GM18868 (cell line): ENCODE results near the gene HIRA.

ENCODE experiments used
- ATAC-seq: cut with Tn5 transposase; IDR thresholded peaks from one replicate; pipeline ENCODE4 v1.9.1; 2021; ENCODE audit warnings: mild to moderate bottlenecking, moderate library complexity; ENCODE audit not compliant: unreplicated experiment

Gene HIRA

DNA sequence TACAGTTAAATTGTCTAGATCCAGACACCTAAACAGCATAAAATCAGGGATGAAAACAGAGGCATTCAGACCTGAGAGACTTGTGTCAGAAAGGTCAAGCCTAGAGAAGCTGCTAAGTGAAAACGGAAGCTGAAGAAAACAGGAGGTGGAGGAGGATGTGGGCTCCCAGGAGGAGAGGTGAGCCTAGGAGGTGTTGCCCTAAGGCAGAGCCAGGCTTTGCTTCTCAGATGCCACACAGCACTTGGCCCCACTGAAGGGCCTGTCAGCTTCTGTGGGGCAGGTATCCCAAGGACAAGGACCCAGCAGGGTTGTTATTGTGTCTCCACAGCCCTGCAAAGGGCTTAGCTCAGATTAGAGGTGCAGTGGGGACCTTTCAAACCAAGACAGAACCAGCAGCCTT lies 33.0 kb upstream of the HIRA start:
- no peak for ATAC-seq

- no peak for ATAC-seq
Observed at GRCh38 chr22:19463491-19464469, 32.2 kb upstream of the HIRA start.

DNA sequence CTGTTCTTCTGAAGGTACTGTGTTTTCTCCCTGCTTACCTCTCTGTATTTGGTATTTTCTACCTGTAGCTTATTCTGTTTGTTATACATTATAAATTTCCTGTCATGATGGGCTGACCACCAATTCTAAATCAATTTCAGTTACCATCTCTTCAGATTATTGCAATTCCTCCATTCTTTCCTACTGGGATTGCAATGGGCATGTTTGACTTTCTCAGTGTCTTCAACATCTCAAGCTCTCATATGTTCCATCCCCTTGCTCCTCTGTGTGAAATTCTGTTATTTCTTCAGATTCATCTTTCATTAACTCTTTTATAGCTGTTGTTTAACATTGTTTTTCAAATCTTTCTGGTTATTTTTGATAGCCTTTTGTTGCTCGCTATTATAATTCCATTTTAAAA lies 31.5 kb upstream of the HIRA start:
- ATAC-seq = no peak

- no peak for ATAC-seq
Observed at GRCh38 chr22:19461506-19461905, 30.0 kb upstream of the HIRA start.

GRCh38 chr22:19460036-19460435 lies 28.5 kb upstream of the HIRA start:
- ATAC-seq = no peak

- ATAC-seq = no peak
Observed at GRCh38 chr22:19457828-19458428, 26.4 kb upstream of the HIRA start.

GRCh38 chr22:19456541-19456940 lies 25.0 kb upstream of the HIRA start:
- ATAC-seq = no peak

DNA sequence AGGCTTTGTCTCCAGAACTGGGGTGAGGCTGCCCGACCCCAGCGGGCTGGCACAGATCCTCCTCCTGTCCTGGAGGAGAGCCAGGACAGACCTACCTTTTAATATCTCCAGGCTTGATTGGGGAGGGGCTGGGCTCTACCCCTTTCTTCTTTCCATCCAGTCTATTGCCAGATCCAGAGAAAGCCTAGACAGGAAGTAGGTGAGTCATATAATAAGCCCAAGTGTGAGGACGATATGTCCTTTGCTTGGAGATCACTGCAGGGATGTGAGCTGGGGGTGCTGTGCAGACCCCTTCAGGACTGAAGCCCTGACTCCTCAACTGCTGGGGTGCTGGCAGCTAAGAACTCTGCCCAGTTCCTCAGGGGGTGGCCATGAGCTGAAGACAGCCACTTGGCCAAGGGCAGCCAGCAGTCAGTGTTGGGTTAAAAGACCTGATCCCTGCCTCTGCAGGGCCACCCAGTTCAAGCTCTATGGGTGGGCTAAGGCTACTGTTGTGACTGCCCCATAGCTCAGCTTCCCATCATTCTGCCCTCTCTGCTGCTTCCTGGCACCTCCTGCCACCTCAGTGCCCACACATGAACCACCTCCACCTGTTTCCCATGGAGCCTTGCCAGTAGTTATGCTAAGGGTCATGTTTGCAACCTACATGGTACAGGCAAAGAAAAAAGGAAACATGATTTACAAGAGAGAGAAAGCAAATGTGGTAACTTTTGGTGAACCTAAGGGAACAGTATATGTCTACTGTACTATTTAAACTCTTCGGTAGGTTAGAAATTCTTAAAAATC lies 24.2 kb upstream of the HIRA start:
- no peak for ATAC-seq

GRCh38 chr22:19455033-19455432 lies 23.5 kb upstream of the HIRA start:
- ATAC-seq = no peak

- ATAC-seq = no peak
Observed at GRCh38 chr22:19454156-19454555, 22.6 kb upstream of the HIRA start.

DNA sequence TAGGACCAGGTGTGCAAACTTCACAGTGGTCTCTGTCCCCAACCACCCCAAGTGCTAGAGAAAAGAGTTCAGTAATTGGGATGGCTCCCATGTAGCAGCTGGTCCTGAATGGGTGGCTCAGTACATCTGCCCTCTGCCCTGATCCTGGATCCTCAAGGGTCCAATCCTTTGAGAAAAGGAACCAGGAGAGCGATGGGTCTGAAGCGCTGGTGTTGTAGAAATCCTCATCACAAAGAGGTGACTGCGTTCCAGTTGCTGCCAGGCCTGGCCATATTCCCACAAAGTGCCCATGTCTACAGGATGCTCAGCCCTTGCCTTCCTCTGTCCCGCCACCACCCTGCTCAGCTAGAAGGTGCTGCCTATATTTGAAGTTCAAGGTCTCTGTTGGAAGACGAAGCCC lies 22.2 kb upstream of the HIRA start:
- no peak for ATAC-seq

DNA sequence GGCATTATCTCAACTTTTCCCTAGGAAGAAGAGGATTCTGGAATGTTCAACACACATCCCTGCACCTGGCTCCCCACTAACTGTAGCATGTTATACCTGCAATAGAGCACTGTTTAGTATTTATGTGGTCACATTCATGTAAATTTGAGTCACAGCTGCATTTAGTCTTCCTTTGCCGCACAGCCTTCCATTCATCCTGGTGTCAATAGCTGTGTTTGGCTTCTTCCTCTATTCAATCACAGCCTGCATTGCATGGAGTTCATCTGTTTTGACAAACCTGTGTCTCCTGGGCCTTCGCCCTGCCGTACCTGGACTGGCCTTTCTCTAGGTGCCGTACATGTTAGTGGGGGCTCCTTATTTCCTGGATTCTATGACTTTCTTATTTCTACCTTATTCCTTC lies 20.0 kb upstream of the HIRA start:
- no peak for ATAC-seq

- no peak for ATAC-seq
Observed at GRCh38 chr22:19450363-19451175, 19.0 kb upstream of the HIRA start.

DNA sequence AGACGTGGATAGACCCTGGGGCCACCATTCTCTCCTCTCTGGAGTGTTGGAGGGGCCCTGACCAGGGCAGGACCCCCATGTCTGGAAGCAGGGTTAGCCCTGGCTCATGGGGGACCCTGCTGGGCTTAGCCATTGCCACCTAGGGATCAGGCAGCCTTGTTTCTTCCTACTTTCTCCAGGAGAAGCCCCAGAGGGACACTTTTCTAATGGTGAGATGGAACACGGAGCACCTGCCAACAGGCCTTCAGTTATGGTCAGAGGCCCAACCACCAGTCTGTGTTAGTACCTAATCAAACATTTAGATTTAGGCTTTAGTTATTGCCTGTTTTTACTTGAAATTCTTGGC lies 17.9 kb upstream of the HIRA start:
- ATAC-seq = no peak

DNA sequence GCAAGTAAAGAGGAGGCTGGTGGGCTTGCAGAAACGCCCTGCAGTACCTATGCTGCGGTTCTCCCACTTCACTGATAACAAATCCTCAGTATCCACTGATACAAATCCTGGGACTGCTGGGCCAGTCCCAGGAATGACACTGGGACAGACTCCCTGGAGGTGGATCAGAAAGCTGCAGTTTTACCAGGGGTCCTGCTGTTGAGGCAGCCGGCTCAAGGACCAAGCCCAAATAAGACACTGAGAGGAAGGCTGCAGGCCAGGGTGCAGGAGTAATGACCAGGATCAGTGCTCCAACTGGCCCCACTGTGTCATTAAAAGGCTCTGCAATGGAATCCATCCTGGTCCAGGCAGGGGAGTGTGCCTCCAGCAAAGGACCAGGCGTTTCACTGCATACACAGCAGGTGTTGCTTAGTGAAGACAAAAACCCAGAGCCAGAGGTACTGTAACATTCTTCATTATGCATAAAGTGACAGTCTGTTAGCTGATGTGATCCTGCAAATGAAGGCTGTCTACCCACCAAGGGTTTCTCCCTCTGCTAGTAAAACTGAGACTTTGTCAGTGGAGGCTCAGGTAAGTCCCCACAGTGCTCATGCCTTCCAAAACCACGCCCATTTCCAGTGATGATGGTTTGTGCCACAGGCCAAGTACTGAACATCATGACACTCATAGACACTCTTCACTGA lies 17.3 kb upstream of the HIRA start:
- ATAC-seq = peak; percentile 45

DNA sequence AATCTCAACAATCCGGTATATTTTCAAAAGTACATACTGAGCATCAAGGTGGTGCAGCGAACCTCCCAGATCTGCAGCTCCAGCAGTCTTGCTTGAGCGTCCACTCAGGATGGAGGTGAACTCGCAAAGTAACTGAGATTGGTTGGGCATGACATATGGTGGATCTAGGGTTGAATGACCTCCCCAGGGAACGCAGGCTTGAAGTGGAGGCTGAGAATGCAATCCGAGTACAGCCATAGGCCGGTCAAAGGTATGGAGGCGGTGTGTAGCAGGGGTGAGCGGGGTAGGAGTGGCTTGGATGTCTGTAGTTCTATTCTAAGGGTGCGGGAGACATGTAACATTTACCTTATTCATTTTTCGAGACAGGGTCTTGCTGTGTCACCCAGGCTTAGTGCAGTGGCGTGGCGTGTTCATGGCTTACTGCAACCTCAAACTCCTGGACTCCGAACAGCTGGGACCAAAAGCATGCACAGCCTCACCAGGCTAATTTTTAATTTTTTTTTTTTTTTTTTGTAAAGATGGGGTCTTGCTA lies 16.6 kb upstream of the HIRA start:
- peak; percentile 43 for ATAC-seq

- peak; percentile 77 for ATAC-seq
Observed at GRCh38 chr22:19447330-19448075, 16.0 kb upstream of the HIRA start, which contains the start of gene C22orf39. C22orf39 (minus strand) TSS chr22:19447711; CDS start chr22:19447688, 23 bp downstream.

DNA sequence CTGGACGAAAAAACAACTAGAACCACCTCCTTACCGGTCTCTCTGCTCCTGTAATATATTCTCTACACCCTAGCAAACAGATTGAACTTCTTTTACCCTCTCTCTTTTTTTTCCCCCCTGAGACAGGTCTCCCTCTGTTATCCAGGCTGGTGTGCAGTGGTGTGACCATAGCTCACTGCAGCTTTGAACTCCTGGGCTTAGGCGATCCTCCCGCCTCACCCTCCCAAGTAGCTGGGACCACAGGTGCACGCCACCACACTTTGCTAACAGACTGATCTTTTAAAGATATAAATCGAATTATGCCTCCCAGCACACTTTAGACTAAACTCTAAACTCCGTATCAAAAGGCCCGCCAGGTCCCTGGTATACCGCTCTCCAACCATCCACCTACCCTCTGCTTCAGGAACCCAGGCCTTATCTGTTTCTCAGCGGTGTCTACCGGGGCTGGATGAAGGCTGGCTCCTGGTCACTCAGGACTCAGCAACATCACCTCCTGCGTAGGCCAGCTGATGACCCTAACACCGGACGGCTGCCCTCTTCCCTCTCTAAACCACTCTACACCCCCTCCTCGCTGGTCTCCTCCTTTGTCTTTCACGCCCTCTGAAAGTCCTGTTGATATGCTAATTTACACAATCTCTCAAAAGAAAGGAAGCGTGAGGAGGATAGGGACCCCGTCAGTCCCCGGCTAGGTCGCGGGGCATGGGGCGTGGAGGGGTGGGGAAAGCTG lies 15.2 kb upstream of the HIRA start:
- no peak for ATAC-seq
